NCI-H82 (cell line): ENCODE results near the gene NDUFB11.

Experiments
- DNase-seq: peaks from one replicate; lab custom pipeline; 2025; lab: John Stamatoyannopoulos, UW

Gene NDUFB11

GRCh38 chrX:47144626-47145394, at the start of gene NDUFB11, which contains the start of gene RBM10:
Gene NDUFB11 (minus strand): TSS chrX:47144702. CDS start chrX:47144679, 23 bp downstream.
Gene RBM10 (plus strand): TSS chrX:47145221. CDS start chrX:47147482, 2,261 bp downstream.
- DNase-seq, result peak; percentile 98

- peak; percentile 98 for DNase-seq
Observed at GRCh38 chrX:47193475-47194193, 49.1 kb upstream of the NDUFB11 start, which contains the start of gene UBA1. Gene UBA1 (plus strand): TSS chrX:47193829. CDS start chrX:47198803, 4,974 bp downstream.

- peak; percentile 91 for DNase-seq
Observed at GRCh38 chrX:47191806-47192401, 47.4 kb upstream of the NDUFB11 start.

- peak; percentile 62 for DNase-seq
Observed at GRCh38 chrX:47191331-47191730, 46.8 kb upstream of the NDUFB11 start.

GRCh38 chrX:47190445-47191269, 46.2 kb upstream of the NDUFB11 start:
- DNase-seq, result peak; percentile 96

GRCh38 chrX:47189906-47190305, 45.4 kb upstream of the NDUFB11 start:
- DNase-seq, result peak; percentile 26

GRCh38 chrX:47187106-47187677, 42.7 kb upstream of the NDUFB11 start:
- no peak for DNase-seq

GRCh38 chrX:47186096-47186740, 41.7 kb upstream of the NDUFB11 start:
- DNase-seq, result no peak

GRCh38 chrX:47185241-47185640, 40.7 kb upstream of the NDUFB11 start:
- no peak for DNase-seq

- DNase-seq, result no peak
Observed at GRCh38 chrX:47184486-47184885, 40.0 kb upstream of the NDUFB11 start.

- DNase-seq, result no peak
Observed at GRCh38 chrX:47182106-47182700, 37.7 kb upstream of the NDUFB11 start.

GRCh38 chrX:47181301-47181700, 36.8 kb upstream of the NDUFB11 start:
- DNase-seq, result no peak

GRCh38 chrX:47180346-47180745, 35.8 kb upstream of the NDUFB11 start:
- DNase-seq, result no peak

- no peak for DNase-seq
Observed at GRCh38 chrX:47179928-47180255, 35.4 kb upstream of the NDUFB11 start.

GRCh38 chrX:47179221-47179927, 34.9 kb upstream of the NDUFB11 start:
- no peak for DNase-seq

- no peak for DNase-seq
Observed at GRCh38 chrX:47178337-47178736, 33.8 kb upstream of the NDUFB11 start.

- DNase-seq, result no peak
Observed at GRCh38 chrX:47177079-47177478, 32.6 kb upstream of the NDUFB11 start.

- DNase-seq, result no peak
Observed at GRCh38 chrX:47176101-47176740, 31.7 kb upstream of the NDUFB11 start.

GRCh38 chrX:47175588-47175980, 31.1 kb upstream of the NDUFB11 start:
- no peak for DNase-seq
